Left lung (tissue), 10 donors: ENCODE data around the gene ETNPPL. TPM values are rescaled to one million over a fixed set of nuclear protein-coding genes. Genes with fewer than 3 reads are reported as not detected.

Source experiments
- ATAC-seq: fragments of 200-7000 bp; cut with Tn5 transposase; one replicate; pipeline ENCODE4 v1.9.1; 2020; ENCODE audit warnings: moderate library complexity
- DNase-seq, 4 donors: peaks; one replicate each; pipeline ENCODE4 v3.0.0-alpha.2; 2013 to 2020
- H3K27ac ChIP-seq, 2 donors: fragments of 200-600 bp; sonication (generic) in 1 of 2; one replicate each; pipeline versions ENCODE4 v1.5.0 to v1.8.0; 2020 to 2021
- H3K27me3 ChIP-seq, 2 donors: fragments of 200-600 bp; sonication (generic) in 1 of 2; one replicate each; pipeline versions ENCODE4 v1.5.0 to v1.8.0; 2020 to 2021
- H3K36me3 ChIP-seq, 2 donors: fragments of 200-600 bp; sonication (generic) in 1 of 2; one replicate each; pipeline versions ENCODE4 v1.5.0 to v1.8.0; 2020 to 2021
- H3K4me1 ChIP-seq, 2 donors: fragments of 200-600 bp; one replicate each; pipeline ENCODE4 v1.8.0; 2021
- H3K4me3 ChIP-seq, 2 donors: fragments of 200-600 bp; sonication (generic) in 1 of 2; one replicate each; pipeline versions ENCODE4 v1.5.0 to v1.8.0; 2020 to 2021; ENCODE audit warnings: mild to moderate bottlenecking in 1 of 2
- H3K9me3 ChIP-seq, 2 donors: fragments of 200-600 bp; sonication (generic) in 1 of 2; one replicate each; pipeline versions ENCODE4 v1.5.0 to v1.8.0; 2020 to 2021
- CTCF ChIP-seq, 2 donors: fragments of 200-600 bp; sonication (generic) in 1 of 2; IDR thresholded peaks; one replicate each; pipeline versions ENCODE4 v1.5.0 to v1.8.0; 2021; ENCODE audit warnings: antibody characterized with exemption in 2 of 2
- intact Hi-C, 2 donors: fragments of 100-400 bp; cut with DNase I; formaldehyde crosslinking; loops; one replicate each; pipeline versions ENCODE4 v1.11.2 to v1.14.2; 2022
- polyA plus RNA-seq, 6 donors: library from polyadenylated mRNA; unstranded; fragments of 120-200 nt; gene quantifications; one replicate each; pipeline ENCODE4 v1.2.1, GENCODE V29; 2013; ENCODE audit not compliant: insufficient read length in 6 of 6
- total RNA-seq, 2 donors: library from RNA; stranded (reverse); fragmentation: NEBNext Ultra II Directional; extraction: Animal tissue kit (Norgen Biotek cat#: 25700); gene quantifications; one replicate each; pipeline ENCODE4 v1.2.1, GENCODE V29; 2021
- donor health status: DM: no; HTN: yes; CAD: no.
- donor health status: DM: no; HTN: no; CAD: no.

The ETNPPL gene
- total and polyA plus RNA-seq, 8 donors, result not detected

GRCh38 chr4:108695062-108695461 lies 67.8 kb downstream of the ETNPPL start:
- no peaks in the 10 kb centered on the region for H3K27me3 ChIP-seq
- ATAC-seq (no peak), DNase-seq (no peak)
- no peaks in the 10 kb centered on the region for H3K4me1 ChIP-seq
- no peak overlapping the region for H3K4me3 ChIP-seq
- no peaks in the 10 kb centered on the region for H3K9me3 ChIP-seq
- no peaks in the 10 kb centered on the region for H3K36me3 ChIP-seq
- intact Hi-C loops, result no loop called here
- TF ChIP-seq CTCF (IDR thresholded peaks at IDR 0.05), result no peak
- H3K27ac ChIP-seq, result no peak overlapping the region

GRCh38 chr4:108694423-108694822 lies 68.4 kb downstream of the ETNPPL start:
- TF ChIP-seq CTCF (IDR thresholded peaks at IDR 0.05), result no peak
- H3K4me3 ChIP-seq, result no peak overlapping the region
- H3K27me3 ChIP-seq, result no peaks in the 10 kb centered on the region
- ATAC-seq, result no peak
- DNase-seq, result no peak
- H3K9me3 ChIP-seq, result no peaks in the 10 kb centered on the region
- H3K4me1 ChIP-seq, result no peaks in the 10 kb centered on the region
- no peak overlapping the region for H3K27ac ChIP-seq
- H3K36me3 ChIP-seq, result no peaks in the 10 kb centered on the region
- intact Hi-C loops, result no loop called here

DNA sequence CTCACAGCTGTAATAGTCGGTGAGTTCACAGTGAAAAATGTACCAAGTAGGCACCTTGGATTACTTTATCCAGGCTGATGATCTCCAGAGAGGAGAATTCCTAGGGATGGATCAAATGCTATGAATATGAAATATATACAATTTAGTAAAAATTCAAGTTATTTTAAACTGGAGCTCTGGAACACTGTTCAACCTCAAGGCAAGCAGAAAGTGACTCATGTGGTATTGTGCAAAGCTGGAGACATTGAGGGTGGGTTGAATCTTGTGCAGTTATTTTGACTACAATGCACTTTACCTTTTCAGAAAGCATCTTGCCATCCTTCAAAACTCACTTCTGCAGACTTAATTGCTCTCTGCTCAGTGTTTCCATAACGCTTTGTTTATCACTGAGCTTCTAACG lies 69.0 kb downstream of the ETNPPL start:
- Histone ChIP-seq H3K27ac (no peak overlapping the region), H3K4me1 (no peaks in the 10 kb centered on the region), H3K4me3 (no peak overlapping the region), H3K27me3 (no peaks in the 10 kb centered on the region), H3K9me3 (no peaks in the 10 kb centered on the region), H3K36me3 (no peaks in the 10 kb centered on the region)
- TF ChIP-seq CTCF (IDR thresholded peaks at IDR 0.05), result no peak
- DNase-seq (no peak), ATAC-seq (no peak)
- intact Hi-C loops, result no loop called here

GRCh38 chr4:108693211-108693610 lies 69.6 kb downstream of the ETNPPL start:
- no peaks in the 10 kb centered on the region for H3K36me3 ChIP-seq
- no peak overlapping the region for H3K27ac ChIP-seq
- intact Hi-C loops, result no loop called here
- H3K9me3 ChIP-seq, result no peaks in the 10 kb centered on the region
- H3K27me3 ChIP-seq, result no peaks in the 10 kb centered on the region
- no peak for ATAC-seq
- no peak for DNase-seq
- no peak overlapping the region for H3K4me3 ChIP-seq
- TF ChIP-seq CTCF (IDR thresholded peaks at IDR 0.05), result no peak
- H3K4me1 ChIP-seq, result no peaks in the 10 kb centered on the region

Other genes with a start within 250 kb of the ETNPPL start
- gene RPL34, start 142.5 kb downstream of the ETNPPL start, total RNA-seq, result 100 to 1,000 TPM; 901 to 922 TPM
- 1,000 to 10,000 TPM; 2,139 to 2,528 (median 2,317) TPM for gene RPL34, start 142.5 kb downstream of the ETNPPL start, polyA plus RNA-seq
- 100 to 1,000 TPM; 133 to 139 TPM for gene OSTC, start 112.5 kb downstream of the ETNPPL start, total RNA-seq
- 100 to 1,000 TPM; 236 to 280 (median 255) TPM for gene OSTC, start 112.5 kb downstream of the ETNPPL start, polyA plus RNA-seq